B cell (primary cell): ENCODE data around the gene NEUROG1.

ENCODE experiments used
- CTCF ChIP-seq: fragments of 200-600 bp; IDR thresholded peaks from one replicate; pipeline ENCODE4 v1.8.0; 2022; ENCODE audit warnings: antibody characterized with exemption, mild to moderate bottlenecking
- EZH2 ChIP-seq: IDR thresholded peaks from 2 replicates; pipeline ENCODE4 v1.6.1; 2012; ENCODE audit warnings: borderline replicate concordance, low read depth, mild to moderate bottlenecking, moderate library complexity, low read length; ENCODE audit not compliant: insufficient read depth, poor library complexity, severe bottlenecking

GRCh38 chr5:135505973-135506372, 29.8 kb downstream of the NEUROG1 start:
- TF ChIP-seq CTCF: no peak
- no peak for TF ChIP-seq EZH2
